Measurements from ENCODE around the gene LMO2. TPM values are rescaled to one million over a fixed set of nuclear protein-coding genes. Genes with fewer than 3 reads are reported as not detected.

LMO2 gene
- total RNA-seq, 1 experiment from 2014 or later, result 0.33 TPM

GRCh38 chr11:33924341-33924740 lies 32.5 kb upstream of the LMO2 start:
- Mint-ChIP-seq H3K4me1 (peaks cover 5 to 6% of the 10 kb centered on the region in 2 experiments; a peak in 3 of 4 replicates), H3K4me3 (no peak overlapping the region), H3K27ac (no peak overlapping the region), H3K9me3 (no peaks in the 10 kb centered on the region), H3K27me3 (ENCODE audit: low read depth) (no peaks in the 10 kb centered on the region; the same call in 1 of the 2 replicates), H3K36me3 (ENCODE audit: insufficient read depth in 1 of 3, low read depth in 3 of 3) (no peaks in the 10 kb centered on the region)
- Histone ChIP-seq H3K4me2 (ENCODE audit: insufficient read depth, insufficient read length, low read length) (no peak overlapping the region), H3K4me1 (ENCODE audit: insufficient read depth, low read length) (peaks cover 3% of the 10 kb centered on the region), H3K9me3 (ENCODE audit: control insufficient read depth, low read depth, low read length) (no peaks in the 10 kb centered on the region), H3K23me2 (ENCODE audit: insufficient read length, low read depth, low read length, poor library complexity, severe bottlenecking) (no peaks in the 10 kb centered on the region), H3K27ac (ENCODE audit: insufficient read length, low read depth, low read length) (no peak overlapping the region), H4K5ac (ENCODE audit: insufficient read length, low read depth, low read length) (no peak overlapping the region), H2BK20ac (ENCODE audit: low read depth, low read length, poor library complexity, severe bottlenecking) (no peak overlapping the region), H3K27me3 (ENCODE audit: insufficient read depth, low read length) (no peaks in the 10 kb centered on the region), H3K79me2 (ENCODE audit: insufficient read depth, low read length) (no peaks in the 10 kb centered on the region), H2BK12ac (ENCODE audit: insufficient read length, low read depth, low read length) (no peak overlapping the region), H3T11ph (ENCODE audit: low read length) (no peak overlapping the region), H3K18ac (ENCODE audit: insufficient read length, low read depth, low read length) (no peak overlapping the region), H4K91ac (ENCODE audit: insufficient read length, low read depth, low read length) (no peak overlapping the region), H3K4ac (ENCODE audit: low read depth, low read length) (no peak overlapping the region), H2BK5ac (ENCODE audit: insufficient read length, low read length) (no peak overlapping the region), H2BK120ac (ENCODE audit: low read depth, low read length, poor library complexity, severe bottlenecking) (no peak overlapping the region), H4K8ac (replicated peaks; ENCODE audit: insufficient read length, low read depth, low read length) (no peak overlapping the region), H2AFZ (ENCODE audit: low read length) (no peak overlapping the region), H3K9ac (ENCODE audit: extremely low read depth, insufficient read length, low read length) (no peak overlapping the region), H4K20me1 (ENCODE audit: control insufficient read depth, insufficient read depth, insufficient read length) (no peaks in the 10 kb centered on the region), H3K23ac (ENCODE audit: insufficient read length, low read depth, low read length) (no peak overlapping the region), H2BK15ac (ENCODE audit: low read depth, low read length) (no peak overlapping the region), H3K56ac (ENCODE audit: insufficient read length, low read depth, low read length) (no peak overlapping the region), H2AK5ac (ENCODE audit: insufficient read length, low read length) (no peak overlapping the region), H3K14ac (ENCODE audit: insufficient read depth, low read length) (no peak overlapping the region), H3K79me1 (ENCODE audit: insufficient read depth, low read depth, low read length, poor library complexity, severe bottlenecking) (no peaks in the 10 kb centered on the region)
- DNase-seq, result no peak
- no CpG with 5 or more reads among the region's 5 CpGs for WGBS (ENCODE audit: extremely low coverage, insufficient read length, low lambda C conversion rate)
- no peak for TF ChIP-seq CTCF (conservative IDR thresholded peaks at IDR 0.05)

Measured in H9 (cell line).